GM12878 (cell line): ENCODE data around the gene EDNRA. TPM values are rescaled to one million over a fixed set of nuclear protein-coding genes. Genes with fewer than 3 reads are reported as not detected.

Experiments used
- ATAC-seq: fragments of 200-7000 bp; cut with Tn5 transposase; 3 replicates; pipeline ENCODE4 v1.9.1; 2020; ENCODE audit warnings: mild to moderate bottlenecking, moderate library complexity
- BruUV-seq: library from RNA; stranded (reverse); fragments of 400-500 nt; replicated peaks from 2 replicates; lab custom pipeline; 2021; lab: Mats Ljungman, UMichigan
- CTCF ChIA-PET: fragments of 300-600 bp; sonication (Branson Sonifier 250); formaldehyde crosslinking; extraction: SDS; loops from one replicate; lab custom pipeline; 2021; ENCODE audit warnings: inconsistent platforms; lab: Yijun Ruan, JAX
- POLR2A ChIA-PET: fragments of 350-600 bp; formaldehyde crosslinking; extraction: SDS; loops from one replicate; lab custom pipeline; 2021; ENCODE audit warnings: inconsistent platforms; lab: Charles Lee
- RAD21 ChIA-PET: fragments of 300-600 bp; sonication (Branson Sonifier 250); formaldehyde crosslinking; loops from one replicate; lab custom pipeline; 2023; ENCODE audit warnings: antibody characterized with exemption; ENCODE audit not compliant: unreplicated experiment; lab: Charles Lee
- SMC1A ChIA-PET: fragments of 300-600 bp; sonication (Branson Sonifier 250); formaldehyde crosslinking; loops from one replicate; lab custom pipeline; 2023; ENCODE audit not compliant: unreplicated experiment, uncharacterized antibody; lab: Charles Lee
- DNase-seq: peaks from one replicate; pipeline ENCODE4 v3.0.0-alpha.2; 2011; ENCODE audit warnings: low read depth, low spot score
- FAIRE-seq: peaks from 3 replicates; lab custom pipeline; 2011; peaks lifted over from hg19 to GRCh38; lab: Jason Lieb, UNC
- H2AFZ ChIP-seq: 2 replicates; pipeline ENCODE4 v1.6.0; 2011; ENCODE audit warnings: low read depth, low read length, control low read depth; ENCODE audit not compliant: control insufficient read depth
- H3K27ac ChIP-seq: 2 replicates; pipeline ENCODE4 v1.5.1; 2011; ENCODE audit warnings: control low read depth; ENCODE audit not compliant: control insufficient read depth, insufficient read depth
- H3K27me3 ChIP-seq, 2 experiments: replicated peaks in 1 of 2; 2 replicates each; pipeline versions ENCODE4 v1.6.0 to v1.6.1; 2011; ENCODE audit warnings: low read length in 1 of 2; ENCODE audit not compliant: control insufficient read depth in 2 of 2, insufficient read depth in 2 of 2
- H3K36me3 ChIP-seq, 2 experiments: 2 replicates each; pipeline ENCODE4 v1.5.1; 2011; ENCODE audit warnings: low read length in 1 of 2; ENCODE audit not compliant: control insufficient read depth in 2 of 2, insufficient read depth in 2 of 2
- H3K4me1 ChIP-seq: 2 replicates; pipeline ENCODE4 v1.6.1; 2011; ENCODE audit warnings: mild to moderate bottlenecking, low read length, moderate library complexity, mixed read lengths; ENCODE audit not compliant: control insufficient read depth, insufficient read depth
- H3K4me2 ChIP-seq: 2 replicates; pipeline ENCODE4 v1.6.0; 2011; ENCODE audit warnings: control low read depth; ENCODE audit not compliant: control insufficient read depth, insufficient read depth
- H3K4me3 ChIP-seq: fragments of 200-600 bp; sonication (generic); 2 replicates; pipeline ENCODE4 v1.5.1; 2016
- H3K79me2 ChIP-seq: 2 replicates; pipeline ENCODE4 v1.6.0; 2011; ENCODE audit warnings: low read length; ENCODE audit not compliant: control insufficient read depth, insufficient read depth
- H3K9ac ChIP-seq: 2 replicates; pipeline ENCODE4 v1.8.0; 2011; ENCODE audit warnings: low read length, control low read depth, mixed read lengths; ENCODE audit not compliant: control insufficient read depth, insufficient read depth
- H3K9me3 ChIP-seq: replicated peaks from 3 replicates; pipeline ENCODE4 v1.5.1; 2011; ENCODE audit warnings: mild to moderate bottlenecking, low read length; ENCODE audit not compliant: control insufficient read depth, insufficient read depth
- H4K20me1 ChIP-seq: 2 replicates; pipeline ENCODE4 v1.6.0; 2011; ENCODE audit not compliant: control insufficient read depth, insufficient read depth
- BACH1 ChIP-seq: fragments of 450-650 bp; IDR thresholded peaks from 2 replicates; pipeline ENCODE4 v1.6.1; 2017; ENCODE audit warnings: mild to moderate bottlenecking, borderline replicate concordance
- CHD4 ChIP-seq: fragments of 200-600 bp; sonication (generic); IDR thresholded peaks from 2 replicates; pipeline ENCODE4 v1.6.1; 2016; ENCODE audit warnings: mild to moderate bottlenecking
- EED ChIP-seq: sonication (generic); IDR thresholded peaks from 2 replicates; pipeline ENCODE4 v1.6.1; 2016; ENCODE audit warnings: antibody characterized with exemption, low read depth
- LARP7 ChIP-seq: fragments of 450-650 bp; IDR thresholded peaks from 2 replicates; pipeline ENCODE4 v1.6.1; 2017; ENCODE audit warnings: mild to moderate bottlenecking
- MEF2B ChIP-seq: fragments of 450-650 bp; IDR thresholded peaks from 2 replicates; pipeline ENCODE4 v1.6.1; 2018; ENCODE audit warnings: mild to moderate bottlenecking, moderate library complexity; ENCODE audit not compliant: partially characterized antibody, poor library complexity, severe bottlenecking
- RELA ChIP-seq: fragments of 450-650 bp; IDR thresholded peaks from 2 replicates; pipeline ENCODE4 v1.8.0; 2014; ENCODE audit warnings: borderline replicate concordance; ENCODE audit not compliant: partially characterized antibody
- TCF3 ChIP-seq: IDR thresholded peaks from 2 replicates; pipeline ENCODE4 v1.6.1; 2012; ENCODE audit warnings: low read depth, mild to moderate bottlenecking, low read length, borderline replicate concordance; ENCODE audit not compliant: insufficient read depth
- WGBS: methylation state at CpG from one replicate; pipeline ENCODE4 v1.1.6; 2016; ENCODE audit warnings: low lambda C conversion rate; ENCODE audit not compliant: insufficient replicate concordance, insufficient coverage; ENCODE audit errors: missing lambda C conversion rate; 5-methylcytosine and 5-hydroxymethylcytosine counted together
- in situ Hi-C: fragments of 300-500 bp; cut with MboI; formaldehyde crosslinking; loops from 9 replicates; pipeline ENCODE4 v1.14.3; 2018; ENCODE audit warnings: mixed read lengths
- intact Hi-C: fragments of 100-400 bp; cut with micrococcal nuclease; formaldehyde crosslinking; loops from one replicate; pipeline ENCODE4 v1.14.2; 2022; ENCODE audit not compliant: unreplicated experiment
- polyA plus RNA-seq, 11 experiments: library from polyadenylated mRNA; depleted of rRNA in 4 of 11; unstranded in 6 of 11; stranded (reverse) in 5 of 11; fragments of >200 nt; fragmentation: Nextera tagmentation in 4 of 11; fragmentation: Illumina TruSeq in 1 of 11; extraction: Ambion mirVana in 4 of 11; extraction: Trizol in 1 of 11; gene quantifications; 1 replicate in 1 of 11; 2 replicates in 10 of 11; pipeline versions ENCODE4 v1.2.1 to v1.2.3, GENCODE V29; 2011 to 2016; ENCODE audit warnings: inconsistent platforms in 2 of 11, missing spikeins in 2 of 11, low read depth in 1 of 11
- total RNA-seq, 4 experiments: library from RNA; depleted of rRNA in 3 of 4; stranded (reverse); fragments of >200 nt in 3 of 4; fragmentation: Illumina TruSeq in 1 of 4; extraction: Trizol in 1 of 4; gene quantifications; 2 replicates each; pipeline versions ENCODE4 v1.2.1 to v1.2.3, GENCODE V29; 2013 to 2021
- TF ChIP-seq, protein P1 (sequence below): IDR thresholded peaks from 2 replicates; pipeline ENCODE4 v1.6.1; 2012; ENCODE audit warnings: low read depth, low read length, improper control_type of control experiment
- TF ChIP-seq, protein P2 (sequence below): fragments of 450-650 bp; IDR thresholded peaks from 2 replicates; pipeline ENCODE4 v1.6.1; 2017; ENCODE audit warnings: mild to moderate bottlenecking, low read depth, inconsistent platforms; ENCODE audit not compliant: poor library complexity, severe bottlenecking
- TF ChIP-seq, protein P3 (sequence below): IDR thresholded peaks from 2 replicates; pipeline ENCODE4 v1.6.1; 2012; ENCODE audit warnings: mild to moderate bottlenecking, low read depth, low read length

EDNRA gene
- total and polyA plus RNA-seq, 10 of the 15 experiments (the other 5 are each of a cell fraction or from before 2014, with no cell fraction given) = 0.01 to 0.32 (median 0.13) TPM

DNA sequence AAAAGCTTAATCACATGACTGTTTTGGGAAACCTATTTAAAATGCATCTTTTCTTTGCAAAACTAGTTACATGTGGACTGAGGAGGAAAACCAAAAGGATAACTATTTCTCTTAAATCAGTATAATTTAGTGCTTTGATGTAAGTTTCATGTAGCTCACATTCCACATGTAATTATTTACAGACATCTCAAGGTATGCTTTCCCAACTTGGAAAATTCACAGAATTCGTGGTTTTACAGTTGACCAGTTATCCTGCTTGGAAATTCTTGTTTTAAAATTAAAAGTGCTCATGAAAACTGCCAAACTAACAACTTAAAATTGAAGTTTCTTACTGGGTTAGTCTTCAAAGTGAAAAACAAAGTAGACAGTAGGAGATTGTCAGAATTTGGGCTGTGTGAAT is 52.4 kb downstream of the EDNRA start:
- TF ChIP-seq, protein P1, sequence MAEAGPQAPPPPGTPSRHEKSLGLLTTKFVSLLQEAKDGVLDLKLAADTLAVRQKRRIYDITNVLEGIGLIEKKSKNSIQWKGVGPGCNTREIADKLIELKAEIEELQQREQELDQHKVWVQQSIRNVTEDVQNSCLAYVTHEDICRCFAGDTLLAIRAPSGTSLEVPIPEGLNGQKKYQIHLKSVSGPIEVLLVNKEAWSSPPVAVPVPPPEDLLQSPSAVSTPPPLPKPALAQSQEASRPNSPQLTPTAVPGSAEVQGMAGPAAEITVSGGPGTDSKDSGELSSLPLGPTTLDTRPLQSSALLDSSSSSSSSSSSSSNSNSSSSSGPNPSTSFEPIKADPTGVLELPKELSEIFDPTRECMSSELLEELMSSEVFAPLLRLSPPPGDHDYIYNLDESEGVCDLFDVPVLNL = no peak
- TF ChIP-seq TCF3 (no peak), RELA (no peak), BACH1 (no peak), CHD4 (no peak), LARP7 (no peak), MEF2B (no peak), EED (no peak)
- TF ChIP-seq, protein P2, sequence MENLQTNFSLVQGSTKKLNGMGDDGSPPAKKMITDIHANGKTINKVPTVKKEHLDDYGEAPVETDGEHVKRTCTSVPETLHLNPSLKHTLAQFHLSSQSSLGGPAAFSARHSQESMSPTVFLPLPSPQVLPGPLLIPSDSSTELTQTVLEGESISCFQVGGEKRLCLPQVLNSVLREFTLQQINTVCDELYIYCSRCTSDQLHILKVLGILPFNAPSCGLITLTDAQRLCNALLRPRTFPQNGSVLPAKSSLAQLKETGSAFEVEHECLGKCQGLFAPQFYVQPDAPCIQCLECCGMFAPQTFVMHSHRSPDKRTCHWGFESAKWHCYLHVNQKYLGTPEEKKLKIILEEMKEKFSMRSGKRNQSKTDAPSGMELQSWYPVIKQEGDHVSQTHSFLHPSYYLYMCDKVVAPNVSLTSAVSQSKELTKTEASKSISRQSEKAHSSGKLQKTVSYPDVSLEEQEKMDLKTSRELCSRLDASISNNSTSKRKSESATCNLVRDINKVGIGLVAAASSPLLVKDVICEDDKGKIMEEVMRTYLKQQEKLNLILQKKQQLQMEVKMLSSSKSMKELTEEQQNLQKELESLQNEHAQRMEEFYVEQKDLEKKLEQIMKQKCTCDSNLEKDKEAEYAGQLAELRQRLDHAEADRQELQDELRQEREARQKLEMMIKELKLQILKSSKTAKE = no peak
- TF ChIP-seq, protein P3, sequence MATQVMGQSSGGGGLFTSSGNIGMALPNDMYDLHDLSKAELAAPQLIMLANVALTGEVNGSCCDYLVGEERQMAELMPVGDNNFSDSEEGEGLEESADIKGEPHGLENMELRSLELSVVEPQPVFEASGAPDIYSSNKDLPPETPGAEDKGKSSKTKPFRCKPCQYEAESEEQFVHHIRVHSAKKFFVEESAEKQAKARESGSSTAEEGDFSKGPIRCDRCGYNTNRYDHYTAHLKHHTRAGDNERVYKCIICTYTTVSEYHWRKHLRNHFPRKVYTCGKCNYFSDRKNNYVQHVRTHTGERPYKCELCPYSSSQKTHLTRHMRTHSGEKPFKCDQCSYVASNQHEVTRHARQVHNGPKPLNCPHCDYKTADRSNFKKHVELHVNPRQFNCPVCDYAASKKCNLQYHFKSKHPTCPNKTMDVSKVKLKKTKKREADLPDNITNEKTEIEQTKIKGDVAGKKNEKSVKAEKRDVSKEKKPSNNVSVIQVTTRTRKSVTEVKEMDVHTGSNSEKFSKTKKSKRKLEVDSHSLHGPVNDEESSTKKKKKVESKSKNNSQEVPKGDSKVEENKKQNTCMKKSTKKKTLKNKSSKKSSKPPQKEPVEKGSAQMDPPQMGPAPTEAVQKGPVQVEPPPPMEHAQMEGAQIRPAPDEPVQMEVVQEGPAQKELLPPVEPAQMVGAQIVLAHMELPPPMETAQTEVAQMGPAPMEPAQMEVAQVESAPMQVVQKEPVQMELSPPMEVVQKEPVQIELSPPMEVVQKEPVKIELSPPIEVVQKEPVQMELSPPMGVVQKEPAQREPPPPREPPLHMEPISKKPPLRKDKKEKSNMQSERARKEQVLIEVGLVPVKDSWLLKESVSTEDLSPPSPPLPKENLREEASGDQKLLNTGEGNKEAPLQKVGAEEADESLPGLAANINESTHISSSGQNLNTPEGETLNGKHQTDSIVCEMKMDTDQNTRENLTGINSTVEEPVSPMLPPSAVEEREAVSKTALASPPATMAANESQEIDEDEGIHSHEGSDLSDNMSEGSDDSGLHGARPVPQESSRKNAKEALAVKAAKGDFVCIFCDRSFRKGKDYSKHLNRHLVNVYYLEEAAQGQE = no peak
- ChIA-PET SMC1A (interaction anchor here (1.5 kb wide), 1 partner anchor 9 kb away, joined by 3 read pairs; no protein-coding TSS in a partner anchor), CTCF (no interaction called here), POLR2A (no interaction called here), RAD21 (no interaction called here)
- no peak overlapping the region for H3K4me3 ChIP-seq
- no peaks in the 10 kb centered on the region for H3K36me3 ChIP-seq
- DNase-seq = no peak
- no peak for ATAC-seq
- BruUV-seq = no TSS peak
- H3K4me1 ChIP-seq = no peaks in the 10 kb centered on the region
- intact Hi-C loops (no loop called here), in situ Hi-C loops (no loop called here)
- H3K27me3 ChIP-seq = no peaks in the 10 kb centered on the region
- no peak overlapping the region for H3K27ac ChIP-seq
- H3K4me2 ChIP-seq = no peak overlapping the region
- H4K20me1 ChIP-seq = no peaks in the 10 kb centered on the region
- 0% methylated on average over 1 of the region's 1 CpG for WGBS
- H3K9ac ChIP-seq = no peak overlapping the region
- no peak for FAIRE-seq
- no peaks in the 10 kb centered on the region for H3K79me2 ChIP-seq
- H3K9me3 ChIP-seq = no peaks in the 10 kb centered on the region
- H2AFZ ChIP-seq = no peak overlapping the region
